ENCODE results near the gene HSD3B2.

- no peak for TF ChIP-seq CTCF (IDR thresholded peaks at IDR 0.05; ENCODE audit: low read depth, low read length)
- no peak for TF ChIP-seq POLR2A (IDR thresholded peaks at IDR 0.05; ENCODE audit: extremely low read depth, insufficient read length)
- TF ChIP-seq, protein P1, sequence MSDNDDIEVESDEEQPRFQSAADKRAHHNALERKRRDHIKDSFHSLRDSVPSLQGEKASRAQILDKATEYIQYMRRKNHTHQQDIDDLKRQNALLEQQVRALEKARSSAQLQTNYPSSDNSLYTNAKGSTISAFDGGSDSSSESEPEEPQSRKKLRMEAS (IDR thresholded peaks at IDR 0.05; ENCODE audit: low read depth, low read length): no peak
- TF ChIP-seq MYC (IDR thresholded peaks at IDR 0.05; ENCODE audit: low read depth, low read length): no peak
Observed at GRCh38 chr1:119416006-119416640, 1.2 kb downstream of the HSD3B2 start.

Data from NB4 (cell line).